Dermis blood vessel endothelial cell (primary cell): ENCODE measurements around the gene SLC6A11. TPM values are rescaled to one million over a fixed set of nuclear protein-coding genes. Genes with fewer than 3 reads are reported as not detected.

ENCODE experiments used
- DNase-seq: peaks from one replicate; pipeline ENCODE4 v3.0.0; 2010
- total RNA-seq: library from RNA; depleted of rRNA; stranded (reverse); fragments of >200 nt; gene quantifications from 2 replicates; pipeline ENCODE4 v1.2.3, GENCODE V29; 2014

The SLC6A11 gene
- total RNA-seq, 1 donor from 2014 or later: not detected

- no peak for DNase-seq
Observed at GRCh38 chr3:10889206-10889960, 73.4 kb downstream of the SLC6A11 start.

- no peak for DNase-seq
Observed at GRCh38 chr3:10890665-10891064, 74.6 kb downstream of the SLC6A11 start.

- no peak for DNase-seq
Observed at GRCh38 chr3:10892622-10893021, 76.6 kb downstream of the SLC6A11 start.

GRCh38 chr3:10901296-10901945, 85.4 kb downstream of the SLC6A11 start:
- no peak for DNase-seq

GRCh38 chr3:10907262-10907661, 91.2 kb downstream of the SLC6A11 start:
- no peak for DNase-seq

GRCh38 chr3:10910367-10910766, 94.3 kb downstream of the SLC6A11 start:
- no peak for DNase-seq

- no peak for DNase-seq
Observed at GRCh38 chr3:10911350-10912002, 95.4 kb downstream of the SLC6A11 start.

GRCh38 chr3:10912786-10913185, 96.8 kb downstream of the SLC6A11 start:
- DNase-seq: no peak

- no peak for DNase-seq
Observed at GRCh38 chr3:10915376-10915775, 99.3 kb downstream of the SLC6A11 start.

- no peak for DNase-seq
Observed at GRCh38 chr3:10917176-10917575, 101.1 kb downstream of the SLC6A11 start.

GRCh38 chr3:10918011-10918410, 102.0 kb downstream of the SLC6A11 start:
- no peak for DNase-seq

- DNase-seq: no peak
Observed at GRCh38 chr3:10919636-10920035, 103.6 kb downstream of the SLC6A11 start.

- no peak for DNase-seq
Observed at GRCh38 chr3:10925436-10926255, 109.6 kb downstream of the SLC6A11 start.

- DNase-seq: no peak
Observed at GRCh38 chr3:10926256-10926810, 110.3 kb downstream of the SLC6A11 start.

GRCh38 chr3:10926811-10927521, 110.9 kb downstream of the SLC6A11 start:
- DNase-seq: peak; percentile 27

GRCh38 chr3:10927551-10927950, 111.5 kb downstream of the SLC6A11 start:
- DNase-seq: no peak

GRCh38 chr3:10928407-10928960, 112.5 kb downstream of the SLC6A11 start:
- DNase-seq: no peak

GRCh38 chr3:10928961-10929471, 113.0 kb downstream of the SLC6A11 start:
- DNase-seq: no peak

- no peak for DNase-seq
Observed at GRCh38 chr3:10929978-10930665, 114.1 kb downstream of the SLC6A11 start.

GRCh38 chr3:10930666-10931040, 114.6 kb downstream of the SLC6A11 start:
- no peak for DNase-seq

- DNase-seq: no peak
Observed at GRCh38 chr3:10932596-10932995, 116.6 kb downstream of the SLC6A11 start.
